Activated CD8-positive, alpha-beta T cell treated with anti-CD3 and anti-CD28 coated beads for 36 hours (primary cell): ENCODE data around the gene FKBP15. TPM values are rescaled to one million over a fixed set of nuclear protein-coding genes. Genes with fewer than 3 reads are reported as not detected.

Source experiments
- ATAC-seq: fragments of 200-7000 bp; cut with Tn5 transposase; one replicate; pipeline ENCODE4 v1.10.0; 2021; ENCODE audit warnings: mild to moderate bottlenecking, moderate library complexity
- CTCF ChIA-PET: fragments of 350-600 bp; sonication (Branson Sonifier 250); formaldehyde crosslinking; loops from one replicate; lab custom pipeline; 2021; ENCODE audit warnings: antibody characterized with exemption; lab: Charles Lee
- POLR2A ChIA-PET: fragments of 350-600 bp; sonication (Branson Sonifier 250); formaldehyde crosslinking; loops from one replicate; lab custom pipeline; 2021; ENCODE audit warnings: antibody characterized with exemption; lab: Charles Lee
- DNase-seq: peaks from one replicate; pipeline ENCODE4 v3.0.0-alpha.2; 2020
- H3K27ac Mint-ChIP-seq: one replicate; pipeline ENCODE4 v1.8.0; 2021; ENCODE audit warnings: mild to moderate bottlenecking, mixed read lengths
- H3K27me3 Mint-ChIP-seq: one replicate; pipeline ENCODE4 v1.8.0; 2021; ENCODE audit warnings: mixed read lengths
- H3K36me3 Mint-ChIP-seq: one replicate; pipeline ENCODE4 v1.8.0; 2021; ENCODE audit warnings: low read depth, mixed read lengths
- H3K4me1 Mint-ChIP-seq: one replicate; pipeline ENCODE4 v1.8.0; 2021; ENCODE audit warnings: low read depth, mixed read lengths
- H3K4me3 Mint-ChIP-seq: one replicate; pipeline ENCODE4 v1.8.0; 2021; ENCODE audit warnings: mild to moderate bottlenecking, moderate library complexity, mixed read lengths
- H3K9me3 Mint-ChIP-seq: one replicate; pipeline ENCODE4 v1.8.0; 2021; ENCODE audit warnings: mixed read lengths
- intact Hi-C: fragments of 100-400 bp; cut with micrococcal nuclease; formaldehyde crosslinking; loops from one replicate; pipeline ENCODE4 v1.10.0; 2022
- total RNA-seq, 2 experiments: library from RNA; stranded (reverse); gene quantifications; one replicate each; pipeline ENCODE4 v1.2.3, GENCODE V29; 2021
- TF ChIP-seq, protein P1 (sequence below): fragments of 200-600 bp; IDR thresholded peaks from one replicate; pipeline ENCODE4 v1.8.0; 2022; ENCODE audit warnings: antibody characterized with exemption, mild to moderate bottlenecking

Gene FKBP15
- total RNA-seq, 2 experiments from 2014 or later = 32.5 to 33.7 TPM

DNA sequence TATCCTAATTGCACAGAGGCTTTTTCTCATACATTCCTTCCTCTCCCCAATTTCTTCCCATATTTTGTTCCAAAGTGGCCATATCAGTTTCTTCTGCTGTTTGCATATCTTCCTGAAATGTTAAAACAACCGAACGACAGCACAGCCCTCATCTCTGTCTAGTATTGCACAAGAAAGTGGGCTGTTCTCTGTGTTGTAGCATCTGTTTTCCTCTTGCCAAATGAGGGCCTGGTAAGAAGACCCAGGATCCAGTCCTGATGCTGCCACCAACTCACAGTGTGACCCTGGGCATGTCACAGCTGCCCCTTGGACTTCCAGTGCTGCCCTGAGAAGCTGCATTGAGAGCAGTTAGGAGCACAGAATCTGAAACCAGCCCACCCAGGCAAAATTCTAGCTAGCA, 66.1 kb downstream of the FKBP15 start:
- H3K9me3 Mint-ChIP-seq = no peaks in the 10 kb centered on the region
- TF ChIP-seq, protein P1, sequence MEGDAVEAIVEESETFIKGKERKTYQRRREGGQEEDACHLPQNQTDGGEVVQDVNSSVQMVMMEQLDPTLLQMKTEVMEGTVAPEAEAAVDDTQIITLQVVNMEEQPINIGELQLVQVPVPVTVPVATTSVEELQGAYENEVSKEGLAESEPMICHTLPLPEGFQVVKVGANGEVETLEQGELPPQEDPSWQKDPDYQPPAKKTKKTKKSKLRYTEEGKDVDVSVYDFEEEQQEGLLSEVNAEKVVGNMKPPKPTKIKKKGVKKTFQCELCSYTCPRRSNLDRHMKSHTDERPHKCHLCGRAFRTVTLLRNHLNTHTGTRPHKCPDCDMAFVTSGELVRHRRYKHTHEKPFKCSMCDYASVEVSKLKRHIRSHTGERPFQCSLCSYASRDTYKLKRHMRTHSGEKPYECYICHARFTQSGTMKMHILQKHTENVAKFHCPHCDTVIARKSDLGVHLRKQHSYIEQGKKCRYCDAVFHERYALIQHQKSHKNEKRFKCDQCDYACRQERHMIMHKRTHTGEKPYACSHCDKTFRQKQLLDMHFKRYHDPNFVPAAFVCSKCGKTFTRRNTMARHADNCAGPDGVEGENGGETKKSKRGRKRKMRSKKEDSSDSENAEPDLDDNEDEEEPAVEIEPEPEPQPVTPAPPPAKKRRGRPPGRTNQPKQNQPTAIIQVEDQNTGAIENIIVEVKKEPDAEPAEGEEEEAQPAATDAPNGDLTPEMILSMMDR = no peak
- ChIA-PET POLR2A (interaction anchor here (1.6 to 2.5 kb wide), 2 partner anchors 19 to 66 kb away, joined by 6 to 10 read pairs; partner anchors contain the start of genes FKBP15 and SLC31A1), CTCF (interaction anchor here (1.3 to 2.4 kb wide), 2 partner anchors 43 to 246 kb away, joined by 3 to 18 read pairs; partner anchors contain the start of gene ALAD)
- H3K27ac Mint-ChIP-seq = peak overlapping the region; percentile 88
- ATAC-seq (no peak), DNase-seq (no peak)
- intact Hi-C loops = no loop called here
- H3K36me3 Mint-ChIP-seq = peaks cover 5% of the 10 kb centered on the region
- no peaks in the 10 kb centered on the region for H3K27me3 Mint-ChIP-seq
- H3K4me1 Mint-ChIP-seq = peaks cover 38% of the 10 kb centered on the region
- no peak overlapping the region for H3K4me3 Mint-ChIP-seq

DNA sequence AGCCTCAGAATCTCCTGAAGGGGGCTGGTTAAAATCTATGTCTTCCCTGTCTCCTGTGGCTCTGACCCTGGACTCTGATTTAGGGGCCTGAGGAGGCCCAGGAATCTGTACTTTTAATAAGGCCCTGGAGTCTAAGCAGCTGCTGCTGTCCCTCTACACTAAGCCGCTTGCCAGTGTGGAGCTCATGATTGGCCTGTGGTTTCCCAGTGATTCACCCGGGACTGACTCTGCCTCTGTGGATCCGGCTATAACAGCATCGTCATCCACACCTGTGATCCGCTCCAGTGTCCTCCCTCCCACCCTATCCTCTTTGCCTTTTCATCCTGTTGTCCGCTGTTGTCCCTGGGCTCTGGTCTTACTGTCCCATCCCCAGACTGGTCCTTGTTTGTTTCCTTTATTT, 66.6 kb downstream of the FKBP15 start:
- peaks cover 5% of the 10 kb centered on the region for H3K36me3 Mint-ChIP-seq
- intact Hi-C loops = no loop called here
- no peak for DNase-seq
- H3K27ac Mint-ChIP-seq = no peak overlapping the region
- POLR2A ChIA-PET = interaction anchor here (2.5 kb wide), 1 partner anchor 66 kb away, joined by 10 read pairs; the partner anchor contains the start of genes FKBP15 and SLC31A1
- no peak for ATAC-seq
- CTCF ChIA-PET = interaction anchor here (1.3 to 2.4 kb wide), 3 partner anchors 42 to 247 kb away, joined by 3 to 18 read pairs (median 5); partner anchors contain the start of gene ALAD
- no peaks in the 10 kb centered on the region for H3K27me3 Mint-ChIP-seq
- no peak overlapping the region for H3K4me3 Mint-ChIP-seq
- H3K4me1 Mint-ChIP-seq = peaks cover 38% of the 10 kb centered on the region
- no peaks in the 10 kb centered on the region for H3K9me3 Mint-ChIP-seq
- TF ChIP-seq, protein P1 = no peak

DNA sequence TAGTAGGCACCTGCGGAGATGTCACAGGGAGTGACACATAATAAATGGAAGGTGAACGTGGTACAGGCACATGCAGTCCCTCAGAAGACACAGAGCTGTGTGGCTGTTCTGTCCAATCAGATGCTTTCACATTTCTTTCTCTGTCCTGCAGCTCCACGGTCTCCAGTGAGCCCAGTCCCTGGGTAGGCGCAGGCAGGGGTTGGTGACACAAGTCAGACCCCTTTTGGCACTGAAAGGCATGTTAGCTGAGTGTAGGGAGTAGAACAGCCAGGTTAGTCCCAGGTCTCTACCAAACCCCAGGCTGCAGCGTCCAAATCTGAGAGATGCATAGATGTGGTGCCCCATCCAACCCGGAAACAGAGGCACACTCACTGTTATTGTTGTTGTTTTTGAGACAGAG, 67.5 kb downstream of the FKBP15 start:
- no peak overlapping the region for H3K4me3 Mint-ChIP-seq
- CTCF ChIA-PET = interaction anchor here (1.4 kb wide), 1 partner anchor 41 kb away, joined by 5 read pairs; no protein-coding TSS in a partner anchor
- H3K27me3 Mint-ChIP-seq = no peaks in the 10 kb centered on the region
- POLR2A ChIA-PET = no interaction called here
- intact Hi-C loops = no loop called here
- no peaks in the 10 kb centered on the region for H3K9me3 Mint-ChIP-seq
- H3K4me1 Mint-ChIP-seq = peaks cover 38% of the 10 kb centered on the region
- ATAC-seq (no peak), DNase-seq (no peak)
- no peak overlapping the region for H3K27ac Mint-ChIP-seq
- H3K36me3 Mint-ChIP-seq = peaks cover under 1% of the 10 kb centered on the region
- TF ChIP-seq, protein P1 = no peak

DNA sequence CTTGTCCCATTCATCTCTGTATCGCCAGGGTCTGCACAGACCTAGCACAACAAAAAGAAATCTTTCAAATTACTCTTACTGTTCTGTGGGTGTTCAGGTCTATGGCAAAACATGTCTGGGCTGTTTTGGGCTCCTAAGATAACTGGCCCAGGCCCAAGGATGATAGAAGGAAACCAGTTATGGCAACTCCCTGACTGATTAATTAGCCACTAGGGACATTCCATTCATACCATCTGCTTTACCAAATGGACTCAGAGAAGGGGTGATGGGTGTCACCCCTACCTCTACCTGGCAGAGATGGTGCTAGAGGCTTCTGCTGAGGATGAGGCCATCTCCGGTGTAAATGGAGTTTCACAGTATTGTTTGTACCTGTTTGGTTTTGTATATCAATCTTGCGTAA, 68.4 kb downstream of the FKBP15 start:
- Mint-ChIP-seq H3K36me3 (no peaks in the 10 kb centered on the region), H3K9me3 (no peaks in the 10 kb centered on the region)

More for the DNA sequence above, 68.4 kb downstream of the FKBP15 start:
- no peak for DNase-seq
- no peak for ATAC-seq
- H3K27me3 Mint-ChIP-seq = no peaks in the 10 kb centered on the region
- peak overlapping the region; percentile 78 for H3K4me3 Mint-ChIP-seq
- peaks cover 38% of the 10 kb centered on the region for H3K4me1 Mint-ChIP-seq
- CTCF ChIA-PET = interaction anchor here (1.2 kb wide), 1 partner anchor 16 kb away, joined by 3 read pairs; no protein-coding TSS in a partner anchor
- POLR2A ChIA-PET = interaction anchor here (1.5 kb wide), 1 partner anchor 69 kb away, joined by 7 read pairs; the partner anchor contains the start of genes FKBP15 and SLC31A1
- TF ChIP-seq, protein P1 = no peak
- no peak overlapping the region for H3K27ac Mint-ChIP-seq
- intact Hi-C loops = no loop called here
